ENCODE measurements around the gene ABITRAM.
"Not testable (repeated sequence)": the region's sequence is repeated elsewhere in the genome, so short reads cannot be mapped to it uniquely, and the experiment has no call there.

The ABITRAM gene

DNA sequence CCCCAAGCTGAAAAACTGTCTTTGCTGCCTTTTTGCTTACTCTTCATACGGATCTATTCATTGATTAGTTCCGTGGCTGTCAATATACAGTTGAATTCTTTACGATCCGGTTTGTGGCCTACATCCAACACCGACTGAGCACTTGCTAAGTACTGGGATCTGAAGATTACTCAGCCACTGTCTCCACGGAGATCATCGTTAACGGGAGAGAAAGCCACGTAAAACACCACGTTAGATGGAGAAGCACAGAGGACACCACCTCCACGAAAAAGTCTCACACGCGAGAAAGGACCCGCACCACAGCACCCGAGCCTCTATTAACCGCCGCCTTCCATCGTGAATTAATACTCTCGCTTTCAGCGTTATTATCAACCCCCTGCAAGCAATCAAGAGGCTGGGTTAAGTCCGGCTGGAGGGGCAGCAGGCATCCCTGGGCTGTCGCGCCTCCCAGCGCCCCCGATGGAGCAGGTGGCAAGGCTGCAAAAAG is 926 bp upstream of the ABITRAM start:
- DNase-seq = no peak

DNA sequence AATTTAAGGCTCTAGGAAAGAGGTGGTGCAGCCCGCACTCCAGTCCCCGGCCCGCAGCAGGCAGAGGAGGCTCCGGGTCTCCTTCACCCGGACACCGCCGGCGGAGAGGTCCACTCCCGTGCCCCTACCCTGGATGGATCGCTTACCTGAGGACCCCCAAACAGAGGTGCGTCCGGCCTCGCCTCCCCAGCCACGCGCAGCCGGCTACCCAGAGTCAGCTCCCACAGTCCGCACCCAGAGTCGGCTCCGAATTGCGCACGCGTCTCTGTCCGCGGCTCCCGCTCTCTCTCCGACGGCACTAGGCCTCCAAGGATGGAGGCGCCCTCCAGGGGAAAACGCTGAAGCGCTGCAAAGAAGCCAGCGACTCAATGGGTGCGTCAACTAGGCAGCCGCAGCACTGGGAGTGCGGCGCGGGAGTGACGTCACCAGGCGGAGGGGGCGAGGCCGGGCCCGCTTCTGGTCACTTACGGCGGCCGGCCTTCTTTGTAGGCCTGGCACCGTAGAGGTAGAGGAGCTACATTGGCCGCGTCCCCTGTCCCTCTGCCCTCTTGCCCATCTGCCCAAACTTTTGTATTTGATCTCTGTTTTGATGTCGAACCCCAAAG is 380 bp upstream of the ABITRAM start, which contains the start of gene ELP1:
ELP1 (minus strand) TSS at position 407 of the 605 bp plus-strand sequence. CDS start 2,978 bp downstream, outside the sequence.
- peak; percentile 82 to 84 for DNase-seq

GRCh38 chr9:108937561-108938305 is 3.5 kb downstream of the ABITRAM start:
- DNase-seq = no peak

- DNase-seq = no peak
These were observed 5.8 kb downstream of the ABITRAM start for GRCh38 chr9:108939975-108940374.

DNA sequence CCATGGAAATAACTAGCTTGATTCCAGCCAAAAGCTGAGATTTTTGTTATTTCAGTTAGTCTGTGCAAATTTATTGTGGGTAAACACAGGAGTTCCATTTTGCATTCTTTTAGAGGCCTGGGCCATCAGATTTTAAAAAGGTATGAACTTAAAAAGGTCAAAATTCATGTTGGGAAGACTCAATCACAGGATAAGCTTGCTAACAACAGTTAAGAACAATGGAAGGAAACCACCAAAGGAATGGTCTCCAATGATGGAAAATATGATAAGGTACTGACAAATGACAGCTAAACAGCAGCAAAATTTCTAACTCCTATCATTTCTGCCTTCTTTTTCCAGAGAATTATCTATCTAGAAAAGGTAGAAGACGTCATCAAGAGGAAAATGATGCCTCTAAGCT is 16.0 kb downstream of the ABITRAM start:
- DNase-seq = no peak

GRCh38 chr9:108951578-108951977 is 17.4 kb downstream of the ABITRAM start:
- no peak for DNase-seq

DNA sequence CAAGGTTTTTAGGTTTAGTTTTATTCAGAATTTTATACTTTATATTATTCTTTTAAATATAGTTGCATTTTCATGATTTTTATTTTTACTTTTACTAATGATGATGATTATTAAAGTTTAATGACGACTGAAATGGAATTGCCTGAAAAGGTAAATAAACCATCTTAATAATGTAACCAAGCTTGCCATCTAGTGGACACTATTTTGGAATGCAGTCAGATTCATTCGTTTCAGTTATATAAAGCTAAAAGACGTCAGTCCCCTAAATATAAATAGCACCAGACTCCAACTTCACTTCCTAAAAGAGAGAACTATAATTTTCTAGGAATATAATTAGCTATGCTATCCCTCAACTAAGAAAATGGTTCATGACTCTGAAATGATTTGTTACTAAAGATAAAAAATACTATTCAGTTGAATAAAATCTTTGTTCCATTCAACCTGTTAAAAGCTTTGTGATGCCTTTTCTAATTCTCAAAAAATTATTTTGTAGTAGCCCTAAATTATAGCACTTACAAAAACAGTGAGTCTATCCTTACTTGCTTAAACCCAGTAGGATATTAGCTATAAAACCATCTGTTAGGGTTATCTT is 19.9 kb downstream of the ABITRAM start:
- peak in 1 of 2 donors; percentile 15 for DNase-seq

DNA sequence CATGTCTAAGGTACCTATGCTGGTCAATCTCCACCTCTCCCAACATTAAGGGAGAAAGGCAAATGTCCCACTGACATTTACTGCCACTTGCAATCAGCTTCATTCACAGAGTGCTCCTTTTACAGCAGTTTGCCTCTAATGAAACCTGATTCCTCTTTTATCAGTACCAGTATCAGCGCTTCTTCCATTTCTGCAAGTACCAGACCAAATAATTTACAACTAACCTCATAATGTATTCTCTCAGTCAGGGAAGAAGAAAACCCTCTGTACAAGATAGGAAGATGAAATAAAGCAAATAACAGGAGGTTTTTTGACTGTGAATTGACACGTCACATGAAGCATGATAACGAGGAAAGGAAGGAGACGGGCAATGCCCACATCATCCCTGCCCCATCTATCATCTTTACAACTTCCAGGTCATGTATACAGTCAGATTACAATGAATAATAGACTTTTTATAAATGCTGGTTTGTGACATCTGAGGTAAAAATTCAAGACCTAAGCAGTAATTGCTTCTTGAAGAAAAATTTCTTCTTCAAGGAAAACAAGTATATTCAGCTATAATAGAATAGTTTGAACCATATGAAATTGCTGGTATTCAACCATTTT is 21.9 kb downstream of the ABITRAM start:
- DNase-seq = no peak

- DNase-seq = no peak
These were observed 22.4 kb downstream of the ABITRAM start for GRCh38 chr9:108956631-108957026.

- DNase-seq = no peak
These were observed 26.1 kb downstream of the ABITRAM start for GRCh38 chr9:108960331-108960730.

GRCh38 chr9:108961151-108961550 is 27.0 kb downstream of the ABITRAM start:
- no peak for DNase-seq

DNA sequence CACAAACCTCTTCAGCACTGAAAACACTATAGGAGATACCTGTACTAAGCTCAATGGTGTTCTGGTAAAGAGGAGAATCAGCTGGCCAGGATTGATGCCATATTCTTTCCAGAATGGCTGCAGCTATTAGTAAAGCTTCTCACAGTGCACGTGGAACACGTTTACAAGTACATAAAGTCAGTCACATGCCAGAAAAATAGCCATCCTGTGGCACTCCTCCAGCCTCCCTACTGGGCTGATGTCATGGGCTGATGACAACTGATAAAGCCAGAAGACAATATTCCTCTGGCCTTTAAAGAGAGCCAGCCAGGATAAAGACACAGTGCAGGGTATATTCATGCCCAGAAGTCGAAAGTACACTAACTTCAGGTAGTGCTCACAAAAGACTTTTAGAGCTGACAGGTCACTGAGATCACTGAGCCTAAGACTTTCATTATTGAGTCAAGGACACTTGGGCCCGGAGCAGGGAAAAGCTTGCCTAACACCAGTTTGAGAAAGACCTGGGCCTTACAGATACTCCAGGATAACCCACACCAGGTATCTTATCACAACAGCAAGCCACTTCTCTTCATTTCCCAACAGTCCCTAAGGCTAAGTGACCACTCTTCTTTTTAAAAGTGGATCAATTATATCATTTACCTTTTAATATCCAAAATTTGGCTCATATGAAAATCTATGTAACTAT is 29.4 kb downstream of the ABITRAM start:
- no peak for DNase-seq

DNA sequence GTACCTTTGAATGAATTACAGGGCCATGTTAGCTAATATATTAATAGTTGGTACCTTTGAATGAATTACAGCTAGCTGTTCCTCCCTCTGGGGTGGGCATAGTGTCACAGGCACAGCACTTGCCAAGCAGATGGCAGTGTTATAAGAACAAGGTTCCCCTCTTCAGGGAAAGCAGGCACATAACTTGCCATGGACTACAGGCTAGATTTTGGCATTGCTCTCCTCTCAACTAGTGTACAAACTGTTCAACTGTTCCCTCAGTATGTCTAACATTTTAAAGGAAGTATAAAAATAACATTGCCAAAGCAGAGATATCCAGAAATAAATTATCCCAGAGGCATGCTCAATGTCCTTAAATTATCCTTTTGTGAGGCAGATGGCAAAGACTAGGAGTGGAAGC is 33.7 kb downstream of the ABITRAM start:
- no peak for DNase-seq

DNA sequence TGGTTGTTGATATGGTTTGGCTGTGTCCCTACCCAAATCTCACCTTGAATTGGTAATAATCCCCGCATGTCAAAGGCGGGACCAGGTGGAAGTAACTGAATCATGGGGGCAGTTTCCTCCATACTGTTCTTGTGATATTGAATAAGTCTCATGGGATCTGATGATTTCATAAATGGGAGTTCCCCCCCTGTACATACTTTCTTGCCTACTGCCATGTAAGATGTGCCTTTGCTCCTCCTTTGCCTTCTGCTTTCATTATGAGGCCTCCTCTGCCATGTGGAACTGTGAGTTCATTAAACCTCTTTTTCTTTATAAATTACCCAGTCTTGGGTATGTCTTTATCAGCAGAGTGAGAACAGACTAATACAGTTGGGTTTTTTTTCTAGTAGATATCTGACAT is 37.2 kb downstream of the ABITRAM start:
- not testable (repeated sequence) for DNase-seq

DNA sequence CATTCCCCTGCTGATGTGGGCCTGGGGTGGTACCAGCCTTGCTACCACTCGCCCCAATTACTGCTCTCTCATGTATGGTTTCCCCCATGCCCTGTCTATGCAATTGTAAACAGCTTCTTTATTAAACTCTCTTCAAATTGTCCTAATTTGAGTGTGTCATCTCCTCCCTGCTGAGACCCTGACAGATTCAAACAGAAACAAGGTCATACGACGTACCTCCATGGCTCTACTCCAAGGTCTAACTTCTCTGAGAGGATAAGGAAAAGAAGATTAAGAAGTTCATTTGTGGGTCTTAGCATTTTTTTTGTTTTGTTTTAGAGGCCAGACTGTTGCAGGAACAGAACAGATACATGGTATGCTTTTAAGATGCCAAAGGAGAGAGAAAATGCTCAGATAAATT is 38.0 kb downstream of the ABITRAM start:
- no peak for DNase-seq

- no peak for DNase-seq
These were observed 38.5 kb downstream of the ABITRAM start for GRCh38 chr9:108972626-108973209.

DNA sequence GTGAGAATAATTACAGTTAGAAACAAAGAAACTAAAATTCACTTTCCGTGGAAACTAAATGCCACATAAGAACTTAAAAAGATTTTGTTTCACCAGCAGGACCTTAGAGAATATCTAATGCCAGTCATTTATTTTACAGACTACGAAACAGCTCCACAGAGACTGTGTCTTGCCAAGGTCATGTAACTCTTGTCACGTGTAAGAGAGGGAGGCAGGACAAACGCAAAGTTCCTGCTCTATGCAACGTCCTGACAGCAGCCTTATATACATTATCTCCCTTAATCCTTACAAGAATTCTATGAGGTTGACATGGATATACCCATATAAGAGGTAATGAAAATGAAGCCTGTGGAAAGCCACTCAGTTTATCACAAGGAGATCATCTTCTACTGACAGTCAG is 39.7 kb downstream of the ABITRAM start:
- no peak for DNase-seq

DNA sequence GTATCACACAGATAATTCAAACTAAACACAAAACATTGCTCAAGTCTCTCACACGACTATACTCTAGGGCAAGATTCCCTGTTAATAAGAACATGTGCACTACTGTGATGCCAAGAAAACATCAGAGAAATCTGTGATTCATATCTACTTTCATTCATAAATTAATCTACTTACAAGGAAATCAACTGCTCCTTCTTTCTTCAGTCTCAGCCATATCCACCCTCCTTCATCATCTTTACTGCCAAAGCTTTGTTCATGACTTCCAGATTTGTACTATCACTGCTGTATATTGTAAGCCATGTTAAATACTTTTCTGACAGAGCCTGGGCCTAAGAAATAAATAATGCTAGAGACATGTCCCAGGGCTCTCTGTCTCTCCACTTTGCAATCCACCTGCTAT is 44.0 kb downstream of the ABITRAM start:
- DNase-seq = no peak

GRCh38 chr9:108980893-108981292 is 46.7 kb downstream of the ABITRAM start:
- DNase-seq = no peak

GRCh38 chr9:108983885-108984284 is 49.7 kb downstream of the ABITRAM start:
- no peak for DNase-seq

All from bone marrow (tissue), 2 donors.